WTC11 (cell line): ENCODE measurements around the gene TIMM50. TPM values are rescaled to one million over a fixed set of nuclear protein-coding genes. Genes with fewer than 3 reads are reported as not detected.

Source experiments
- ARID4B ChIP-seq: sonication (generic); formaldehyde crosslinking; IDR thresholded peaks from 2 replicates; pipeline ENCODE4 v1.8.0; 2023; ENCODE audit warnings: missing genetic modification reagents, mild to moderate bottlenecking, borderline replicate concordance
- CBFB ChIP-seq: sonication (generic); formaldehyde crosslinking; IDR thresholded peaks from 2 replicates; pipeline ENCODE4 v1.8.1; 2022; ENCODE audit warnings: mild to moderate bottlenecking, low read depth, missing genetic modification reagents
- E2F5 ChIP-seq: sonication (generic); formaldehyde crosslinking; IDR thresholded peaks from 2 replicates; pipeline ENCODE4 v1.8.1; 2022; ENCODE audit warnings: mild to moderate bottlenecking, moderate library complexity, missing genetic modification reagents
- ELF4 ChIP-seq: sonication (generic); formaldehyde crosslinking; IDR thresholded peaks from 2 replicates; pipeline ENCODE4 v1.8.1; 2022; ENCODE audit warnings: low read depth, mild to moderate bottlenecking, moderate library complexity, missing genetic modification reagents
- ETV6 ChIP-seq: sonication (generic); formaldehyde crosslinking; IDR thresholded peaks from 2 replicates; pipeline ENCODE4 v1.8.1; 2022; ENCODE audit warnings: mild to moderate bottlenecking, missing genetic modification reagents
- FOXP1 ChIP-seq: sonication (generic); formaldehyde crosslinking; IDR thresholded peaks from 2 replicates; pipeline ENCODE4 v1.8.0; 2022; ENCODE audit warnings: missing genetic modification reagents, mild to moderate bottlenecking, moderate library complexity, borderline replicate concordance
- MYBL2 ChIP-seq: sonication (generic); formaldehyde crosslinking; IDR thresholded peaks from 2 replicates; pipeline ENCODE4 v1.8.1; 2023; ENCODE audit warnings: mild to moderate bottlenecking, moderate library complexity, missing genetic modification reagents
- RELA ChIP-seq: sonication (generic); formaldehyde crosslinking; IDR thresholded peaks from 2 replicates; pipeline ENCODE4 v1.8.1; 2022; ENCODE audit warnings: missing genetic modification reagents, mild to moderate bottlenecking, borderline replicate concordance
- SMAD4 ChIP-seq: sonication (generic); formaldehyde crosslinking; IDR thresholded peaks from 2 replicates; pipeline ENCODE4 v1.8.0; 2022; ENCODE audit warnings: mild to moderate bottlenecking, missing genetic modification reagents
- STAT6 ChIP-seq: sonication (generic); formaldehyde crosslinking; conservative IDR thresholded peaks from 2 replicates; pipeline ENCODE4 v1.8.1; 2023; ENCODE audit warnings: mild to moderate bottlenecking, low read depth, missing genetic modification reagents, moderate library complexity
- TCF7 ChIP-seq: sonication (generic); formaldehyde crosslinking; IDR thresholded peaks from 2 replicates; pipeline ENCODE4 v1.8.0; 2022; ENCODE audit warnings: mild to moderate bottlenecking, low read depth, missing genetic modification reagents, moderate library complexity
- TEAD4 ChIP-seq: sonication (generic); formaldehyde crosslinking; IDR thresholded peaks from 2 replicates; pipeline ENCODE4 v1.8.0; 2022; ENCODE audit warnings: mild to moderate bottlenecking, missing genetic modification reagents
- ZBTB21 ChIP-seq: sonication (generic); formaldehyde crosslinking; IDR thresholded peaks from 2 replicates; pipeline ENCODE4 v1.8.1; 2023; ENCODE audit warnings: mild to moderate bottlenecking, missing genetic modification reagents, borderline replicate concordance
- ZBTB43 ChIP-seq: sonication (generic); formaldehyde crosslinking; IDR thresholded peaks from 2 replicates; pipeline ENCODE4 v1.8.1; 2023; ENCODE audit warnings: mild to moderate bottlenecking, missing genetic modification reagents
- ZNF138 ChIP-seq: sonication (generic); formaldehyde crosslinking; conservative IDR thresholded peaks from 2 replicates; pipeline ENCODE4 v1.8.1; 2022; ENCODE audit warnings: mild to moderate bottlenecking, moderate library complexity, missing genetic modification reagents
- ZNF263 ChIP-seq: sonication (generic); formaldehyde crosslinking; IDR thresholded peaks from 2 replicates; pipeline ENCODE4 v1.8.1; 2022; ENCODE audit warnings: low read depth, mild to moderate bottlenecking, moderate library complexity, missing genetic modification reagents
- ZNF671 ChIP-seq: fragments of 250-450 bp; sonication (Bioruptor Pico); IDR thresholded peaks from 2 replicates; pipeline ENCODE4 v1.8.0; 2021; ENCODE audit warnings: mild to moderate bottlenecking
- total RNA-seq: library from RNA; stranded (reverse); gene quantifications from 3 replicates; pipeline ENCODE4 v1.2.3, GENCODE V29; 2021
- TF ChIP-seq, protein P1 (sequence below): sonication (generic); formaldehyde crosslinking; IDR thresholded peaks from 2 replicates; pipeline ENCODE4 v1.8.0; 2023; ENCODE audit warnings: missing genetic modification reagents
- TF ChIP-seq, protein P2 (sequence below): sonication (generic); formaldehyde crosslinking; IDR thresholded peaks from 2 replicates; pipeline ENCODE4 v1.8.0; 2023; ENCODE audit warnings: mild to moderate bottlenecking, missing genetic modification reagents
- TF ChIP-seq, protein P3 (sequence below): sonication (generic); formaldehyde crosslinking; IDR thresholded peaks from 2 replicates; pipeline ENCODE4 v1.8.0; 2022; ENCODE audit warnings: missing genetic modification reagents

Gene TIMM50
- total RNA-seq, 1 experiment from 2014 or later = 154 TPM

DNA sequence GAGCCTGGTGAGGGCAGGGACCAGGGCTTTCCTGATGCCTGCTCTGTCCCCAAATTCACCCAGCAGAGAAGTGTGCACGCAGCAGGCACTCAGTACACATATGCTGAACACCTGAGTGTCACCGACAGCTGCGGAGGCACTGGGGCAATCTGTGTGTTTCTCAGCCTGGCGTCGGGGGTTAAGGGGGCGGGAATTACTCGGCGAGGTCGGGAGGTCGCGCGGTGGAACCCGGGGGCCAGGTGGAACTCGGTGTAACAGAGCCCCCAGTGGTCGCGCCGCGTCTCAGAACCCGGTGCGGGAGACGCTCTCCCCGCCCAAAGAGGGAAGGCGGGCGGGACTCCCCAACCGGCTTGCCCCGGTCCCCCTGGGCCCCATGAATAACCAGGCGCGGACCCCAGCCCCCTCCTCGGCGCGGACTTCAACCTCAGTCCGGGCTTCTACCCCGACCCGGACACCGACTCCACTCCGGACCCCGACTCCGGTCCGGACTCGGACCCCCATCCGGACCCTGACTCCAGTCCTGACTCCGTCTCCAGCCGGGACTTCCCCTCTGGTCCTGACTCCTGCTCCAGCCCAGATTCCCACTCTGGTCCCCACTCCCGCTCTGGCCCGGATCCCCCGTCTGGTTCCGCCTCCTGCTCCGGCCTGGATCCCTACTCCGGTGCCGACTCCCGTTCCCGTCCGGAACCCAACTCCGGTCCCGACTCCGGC is 34.4 kb downstream of the TIMM50 start, which contains the start of gene SELENOV (continued):
- TF ChIP-seq STAT6 (CRISPR knock-in tag) (no peak), ETV6 (no peak; the same call in 1 of the 2 replicates), TEAD4 (no peak), E2F5 (CRISPR knock-in tag) (peak; percentile 62; the same call in 1 of the 2 replicates), CBFB (no peak), SMAD4 (CRISPR knock-in tag) (no peak), TCF7 (CRISPR knock-in tag) (no peak), ZBTB21 (CRISPR knock-in tag) (no peak), ARID4B (peak; percentile 40; the same call in 1 of the 2 replicates), MYBL2 (CRISPR knock-in tag) (no peak), RELA (no peak), ZNF263 (no peak), ZBTB43 (CRISPR knock-in tag) (no peak; the same call in 1 of the 2 replicates), FOXP1 (no peak; the same call in 1 of the 2 replicates), ZNF671 (no peak), ELF4 (no peak), ZNF138 (CRISPR knock-in tag) (no peak)
- TF ChIP-seq, protein P1, sequence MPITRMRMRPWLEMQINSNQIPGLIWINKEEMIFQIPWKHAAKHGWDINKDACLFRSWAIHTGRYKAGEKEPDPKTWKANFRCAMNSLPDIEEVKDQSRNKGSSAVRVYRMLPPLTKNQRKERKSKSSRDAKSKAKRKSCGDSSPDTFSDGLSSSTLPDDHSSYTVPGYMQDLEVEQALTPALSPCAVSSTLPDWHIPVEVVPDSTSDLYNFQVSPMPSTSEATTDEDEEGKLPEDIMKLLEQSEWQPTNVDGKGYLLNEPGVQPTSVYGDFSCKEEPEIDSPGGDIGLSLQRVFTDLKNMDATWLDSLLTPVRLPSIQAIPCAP (CRISPR knock-in tag) = 0 out of 2 replicates have a peak, but pooled peaks have one; percentile 7
- TF ChIP-seq, protein P2, sequence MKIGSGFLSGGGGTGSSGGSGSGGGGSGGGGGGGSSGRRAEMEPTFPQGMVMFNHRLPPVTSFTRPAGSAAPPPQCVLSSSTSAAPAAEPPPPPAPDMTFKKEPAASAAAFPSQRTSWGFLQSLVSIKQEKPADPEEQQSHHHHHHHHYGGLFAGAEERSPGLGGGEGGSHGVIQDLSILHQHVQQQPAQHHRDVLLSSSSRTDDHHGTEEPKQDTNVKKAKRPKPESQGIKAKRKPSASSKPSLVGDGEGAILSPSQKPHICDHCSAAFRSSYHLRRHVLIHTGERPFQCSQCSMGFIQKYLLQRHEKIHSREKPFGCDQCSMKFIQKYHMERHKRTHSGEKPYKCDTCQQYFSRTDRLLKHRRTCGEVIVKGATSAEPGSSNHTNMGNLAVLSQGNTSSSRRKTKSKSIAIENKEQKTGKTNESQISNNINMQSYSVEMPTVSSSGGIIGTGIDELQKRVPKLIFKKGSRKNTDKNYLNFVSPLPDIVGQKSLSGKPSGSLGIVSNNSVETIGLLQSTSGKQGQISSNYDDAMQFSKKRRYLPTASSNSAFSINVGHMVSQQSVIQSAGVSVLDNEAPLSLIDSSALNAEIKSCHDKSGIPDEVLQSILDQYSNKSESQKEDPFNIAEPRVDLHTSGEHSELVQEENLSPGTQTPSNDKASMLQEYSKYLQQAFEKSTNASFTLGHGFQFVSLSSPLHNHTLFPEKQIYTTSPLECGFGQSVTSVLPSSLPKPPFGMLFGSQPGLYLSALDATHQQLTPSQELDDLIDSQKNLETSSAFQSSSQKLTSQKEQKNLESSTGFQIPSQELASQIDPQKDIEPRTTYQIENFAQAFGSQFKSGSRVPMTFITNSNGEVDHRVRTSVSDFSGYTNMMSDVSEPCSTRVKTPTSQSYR = no peak; the same call in 1 of the 2 replicates
- TF ChIP-seq, protein P3, sequence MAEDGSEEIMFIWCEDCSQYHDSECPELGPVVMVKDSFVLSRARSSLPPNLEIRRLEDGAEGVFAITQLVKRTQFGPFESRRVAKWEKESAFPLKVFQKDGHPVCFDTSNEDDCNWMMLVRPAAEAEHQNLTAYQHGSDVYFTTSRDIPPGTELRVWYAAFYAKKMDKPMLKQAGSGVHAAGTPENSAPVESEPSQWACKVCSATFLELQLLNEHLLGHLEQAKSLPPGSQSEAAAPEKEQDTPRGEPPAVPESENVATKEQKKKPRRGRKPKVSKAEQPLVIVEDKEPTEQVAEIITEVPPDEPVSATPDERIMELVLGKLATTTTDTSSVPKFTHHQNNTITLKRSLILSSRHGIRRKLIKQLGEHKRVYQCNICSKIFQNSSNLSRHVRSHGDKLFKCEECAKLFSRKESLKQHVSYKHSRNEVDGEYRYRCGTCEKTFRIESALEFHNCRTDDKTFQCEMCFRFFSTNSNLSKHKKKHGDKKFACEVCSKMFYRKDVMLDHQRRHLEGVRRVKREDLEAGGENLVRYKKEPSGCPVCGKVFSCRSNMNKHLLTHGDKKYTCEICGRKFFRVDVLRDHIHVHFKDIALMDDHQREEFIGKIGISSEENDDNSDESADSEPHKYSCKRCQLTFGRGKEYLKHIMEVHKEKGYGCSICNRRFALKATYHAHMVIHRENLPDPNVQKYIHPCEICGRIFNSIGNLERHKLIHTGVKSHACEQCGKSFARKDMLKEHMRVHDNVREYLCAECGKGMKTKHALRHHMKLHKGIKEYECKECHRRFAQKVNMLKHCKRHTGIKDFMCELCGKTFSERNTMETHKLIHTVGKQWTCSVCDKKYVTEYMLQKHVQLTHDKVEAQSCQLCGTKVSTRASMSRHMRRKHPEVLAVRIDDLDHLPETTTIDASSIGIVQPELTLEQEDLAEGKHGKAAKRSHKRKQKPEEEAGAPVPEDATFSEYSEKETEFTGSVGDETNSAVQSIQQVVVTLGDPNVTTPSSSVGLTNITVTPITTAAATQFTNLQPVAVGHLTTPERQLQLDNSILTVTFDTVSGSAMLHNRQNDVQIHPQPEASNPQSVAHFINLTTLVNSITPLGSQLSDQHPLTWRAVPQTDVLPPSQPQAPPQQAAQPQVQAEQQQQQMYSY (CRISPR knock-in tag) = peak; percentile 100
